ENCODE measurements around the gene CCNF. TPM values are rescaled to one million over a fixed set of nuclear protein-coding genes. Genes with fewer than 3 reads are reported as not detected.

The CCNF gene
- total RNA-seq, 4 donors from 2014 or later, result 1.2 to 2.5 (median 1.8) TPM

DNA sequence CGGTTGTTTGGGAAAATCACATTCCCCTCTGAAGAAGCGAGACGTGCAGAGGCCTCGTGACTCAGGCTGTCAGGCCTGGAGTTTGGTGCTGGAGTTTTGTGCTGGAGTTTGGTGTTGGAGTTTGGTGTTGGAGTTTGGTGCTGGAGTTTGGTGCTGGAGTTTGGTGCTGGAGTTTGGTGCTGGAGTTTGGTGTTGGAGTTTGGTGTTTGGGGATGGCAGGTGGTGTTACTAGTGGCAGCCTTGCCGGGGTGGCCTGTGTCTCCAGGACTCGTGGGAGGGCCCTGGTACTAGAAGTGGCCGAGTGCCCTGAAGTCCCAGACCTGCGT, 58.2 kb downstream of the CCNF start:
- Histone ChIP-seq H3K4me1 (peaks cover 43 to 71% of the 10 kb centered on the region in 2 donors), H3K36me3 (no peaks in the 10 kb centered on the region), H3K27ac (peak overlapping the region; percentile 29 to 71 (median 50)), H3K9me3 (no peaks in the 10 kb centered on the region), H3K4me3 (replicated peaks in 1 of 3) (no peak overlapping the region), H3K27me3 (no peaks in the 10 kb centered on the region)
- intact Hi-C loops (cut with DNase I), result no loop called here
- WGBS, 2 donors, result 62 to 75% methylated on average over 5 to 8 of the region's 8 CpGs
- DNase-seq, result no peak
- TF ChIP-seq, protein P1, sequence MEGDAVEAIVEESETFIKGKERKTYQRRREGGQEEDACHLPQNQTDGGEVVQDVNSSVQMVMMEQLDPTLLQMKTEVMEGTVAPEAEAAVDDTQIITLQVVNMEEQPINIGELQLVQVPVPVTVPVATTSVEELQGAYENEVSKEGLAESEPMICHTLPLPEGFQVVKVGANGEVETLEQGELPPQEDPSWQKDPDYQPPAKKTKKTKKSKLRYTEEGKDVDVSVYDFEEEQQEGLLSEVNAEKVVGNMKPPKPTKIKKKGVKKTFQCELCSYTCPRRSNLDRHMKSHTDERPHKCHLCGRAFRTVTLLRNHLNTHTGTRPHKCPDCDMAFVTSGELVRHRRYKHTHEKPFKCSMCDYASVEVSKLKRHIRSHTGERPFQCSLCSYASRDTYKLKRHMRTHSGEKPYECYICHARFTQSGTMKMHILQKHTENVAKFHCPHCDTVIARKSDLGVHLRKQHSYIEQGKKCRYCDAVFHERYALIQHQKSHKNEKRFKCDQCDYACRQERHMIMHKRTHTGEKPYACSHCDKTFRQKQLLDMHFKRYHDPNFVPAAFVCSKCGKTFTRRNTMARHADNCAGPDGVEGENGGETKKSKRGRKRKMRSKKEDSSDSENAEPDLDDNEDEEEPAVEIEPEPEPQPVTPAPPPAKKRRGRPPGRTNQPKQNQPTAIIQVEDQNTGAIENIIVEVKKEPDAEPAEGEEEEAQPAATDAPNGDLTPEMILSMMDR (IDR thresholded peaks at IDR 0.05), result no peak
- no peak for TF ChIP-seq POLR2A (IDR thresholded peaks at IDR 0.05)

DNA sequence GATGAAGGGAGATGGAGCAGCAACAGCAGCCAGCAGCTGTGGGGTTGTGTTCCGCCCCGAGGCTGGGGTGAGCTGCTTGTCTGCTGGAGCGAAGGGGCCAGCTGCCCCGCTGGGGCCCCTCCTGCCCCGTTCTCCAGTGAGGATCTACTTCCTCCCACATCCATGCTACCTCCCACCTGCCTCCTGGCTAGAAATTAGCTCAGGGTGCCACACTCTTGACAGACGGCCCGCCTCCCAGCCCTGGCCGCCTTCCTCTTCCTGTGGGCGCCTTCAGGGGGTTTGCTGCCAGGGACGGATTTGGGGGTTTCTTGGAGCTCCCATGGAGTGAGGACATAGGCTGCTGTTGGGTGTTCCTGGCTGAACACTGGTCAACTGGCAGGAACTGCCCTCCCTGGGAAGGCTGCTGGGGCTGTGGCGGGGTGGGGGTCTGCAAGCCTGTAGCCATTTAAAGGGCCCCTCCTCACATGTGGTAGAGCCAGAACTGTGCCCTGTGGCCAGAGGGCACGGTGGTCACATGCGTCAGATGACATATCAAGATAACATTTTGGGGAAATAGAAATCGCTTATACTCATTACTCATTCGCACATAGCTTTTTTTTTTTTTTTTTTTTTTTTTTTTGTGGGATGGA, 58.8 kb downstream of the CCNF start:
- WGBS, 2 donors, result 89% methylated on average over 9 to 12 of the region's 15 CpGs
- Histone ChIP-seq H3K27me3 (no peaks in the 10 kb centered on the region), H3K4me3 (replicated peaks in 1 of 3) (no peak overlapping the region), H3K27ac (peak overlapping the region in 1 of 3 donors; percentile 71), H3K36me3 (no peaks in the 10 kb centered on the region), H3K9me3 (no peaks in the 10 kb centered on the region), H3K4me1 (peaks cover 38 to 70% of the 10 kb centered on the region in 2 donors)
- intact Hi-C loops (cut with DNase I), result no loop called here
- no peak for DNase-seq
- no peak for TF ChIP-seq POLR2A (IDR thresholded peaks at IDR 0.05)
- TF ChIP-seq, protein P1 (IDR thresholded peaks at IDR 0.05), result no peak

DNA sequence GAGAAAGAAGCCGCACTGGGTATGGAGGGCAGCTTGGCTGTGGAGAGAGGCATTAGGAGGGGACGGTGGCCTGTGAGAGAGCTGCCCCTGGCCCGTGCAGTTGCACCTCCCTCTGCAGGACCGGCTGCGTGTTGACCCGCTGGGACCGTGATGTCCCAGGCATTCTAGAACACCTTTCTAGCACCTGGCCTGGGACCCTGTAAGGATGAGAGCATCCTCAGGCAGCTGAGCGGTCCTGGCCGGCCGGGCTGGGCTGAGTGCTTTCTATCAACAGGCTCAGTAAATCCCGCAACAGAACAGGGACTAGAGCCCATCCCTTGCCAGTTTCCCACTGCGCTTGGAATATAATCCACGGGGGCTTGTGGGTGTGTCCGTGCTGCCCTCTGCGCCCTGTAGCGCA, 60.3 kb downstream of the CCNF start:
- H3K36me3 ChIP-seq, result no peaks in the 10 kb centered on the region
- no peak overlapping the region for H3K4me3 ChIP-seq (replicated peaks in 1 of 3)
- peak overlapping the region in 1 of 3 donors; percentile 61 for H3K27ac ChIP-seq
- H3K4me1 ChIP-seq, result peaks cover 37 to 70% of the 10 kb centered on the region in 2 donors
- TF ChIP-seq, protein P1 (IDR thresholded peaks at IDR 0.05), result no peak
- TF ChIP-seq POLR2A (IDR thresholded peaks at IDR 0.05), result no peak
- intact Hi-C loops (cut with DNase I), result no loop called here
- 93 to 94% methylated on average over 13 to 16 of the region's 16 CpGs for WGBS, 2 donors
- H3K27me3 ChIP-seq, result no peaks in the 10 kb centered on the region
- no peak for DNase-seq
- no peaks in the 10 kb centered on the region for H3K9me3 ChIP-seq

DNA sequence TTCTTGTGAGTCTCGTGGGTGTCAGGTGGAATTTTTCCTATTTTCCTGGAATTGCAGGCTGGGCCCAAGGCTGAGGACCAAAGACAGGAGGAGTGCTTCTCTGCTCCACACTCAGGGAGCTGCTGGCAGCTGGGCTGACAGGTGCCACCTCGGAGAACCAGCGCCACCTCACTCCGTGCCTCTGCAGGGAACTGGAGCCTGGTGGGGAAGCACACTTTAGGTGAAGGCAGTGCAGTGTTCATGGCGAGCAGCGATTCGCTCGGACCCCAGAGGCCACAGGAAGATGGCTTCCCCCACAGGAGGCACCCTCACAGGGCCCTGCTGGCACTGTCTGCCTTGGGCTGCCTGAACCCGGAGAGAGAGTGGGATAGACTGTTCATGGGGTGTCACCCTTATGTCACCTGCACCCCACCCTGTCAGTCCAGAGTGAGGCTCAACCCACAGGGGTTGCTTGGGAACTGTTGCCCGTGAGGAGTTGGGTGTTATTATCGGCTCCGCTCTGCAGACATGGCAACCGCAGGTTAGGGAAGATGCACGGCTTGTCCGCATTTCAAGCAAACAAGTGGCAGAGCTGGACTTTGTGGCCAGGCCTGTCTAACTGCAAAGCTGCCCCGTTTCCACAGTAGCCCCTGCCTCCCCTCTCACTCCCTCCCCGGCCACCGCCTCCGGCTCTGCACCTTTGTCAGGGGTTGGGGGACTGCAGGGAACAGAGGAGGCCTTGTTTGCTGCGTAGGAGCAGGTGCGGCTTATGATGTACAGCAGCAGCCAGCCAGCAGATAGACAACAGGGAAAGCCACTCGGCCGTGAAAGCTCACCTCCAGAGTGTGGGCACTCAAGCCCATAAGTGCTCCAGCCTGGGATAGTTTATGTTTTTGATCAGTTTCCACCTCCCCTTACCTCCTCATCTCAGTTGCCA, 61.2 kb downstream of the CCNF start:
- Histone ChIP-seq H3K9me3 (no peaks in the 10 kb centered on the region), H3K36me3 (no peaks in the 10 kb centered on the region), H3K4me3 (replicated peaks in 1 of 3) (no peak overlapping the region), H3K27me3 (no peaks in the 10 kb centered on the region), H3K4me1 (peaks cover 35 to 67% of the 10 kb centered on the region in 2 donors), H3K27ac (peak overlapping the region; percentile 47 to 74 (median 61))
- TF ChIP-seq POLR2A (IDR thresholded peaks at IDR 0.05), result no peak
- TF ChIP-seq, protein P1 (IDR thresholded peaks at IDR 0.05), result no peak
- peak; percentile 74 to 77 for DNase-seq
- intact Hi-C loops (cut with DNase I), result no loop called here
- 50 to 64% methylated on average over 8 to 20 of the region's 23 CpGs for WGBS, 2 donors

DNA sequence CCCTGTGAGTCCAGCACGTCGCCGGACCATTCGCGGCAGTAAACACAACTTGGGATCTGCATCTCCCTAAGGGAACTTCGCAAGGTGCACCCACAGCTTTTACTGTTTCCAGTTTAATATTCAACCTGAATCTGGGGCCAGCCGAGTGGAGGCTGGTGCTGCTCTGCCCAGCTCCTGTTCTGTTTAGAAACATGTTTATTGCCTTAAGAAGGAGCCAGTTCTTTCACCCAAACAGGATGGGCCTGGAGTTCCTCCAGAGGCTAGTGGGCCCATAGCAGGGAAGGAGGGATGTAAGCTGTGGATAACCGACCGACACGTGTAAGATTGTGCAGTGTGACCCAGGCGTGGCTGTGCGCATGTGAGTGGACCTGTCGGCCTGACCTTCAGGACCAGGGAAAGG, 63.0 kb downstream of the CCNF start:
- Histone ChIP-seq H3K36me3 (peaks cover 0 to 10% of the 10 kb centered on the region in 2 donors), H3K9me3 (no peaks in the 10 kb centered on the region), H3K4me1 (peaks cover 31 to 62% of the 10 kb centered on the region in 2 donors), H3K27me3 (no peaks in the 10 kb centered on the region), H3K27ac (peak overlapping the region in 1 of 3 donors; percentile 58), H3K4me3 (replicated peaks in 1 of 3) (no peak overlapping the region)
- 91 to 95% methylated on average over 13 of the region's 13 CpGs for WGBS, 2 donors
- intact Hi-C loops (cut with DNase I), result no loop called here
- no peak for DNase-seq
- no peak for TF ChIP-seq POLR2A (IDR thresholded peaks at IDR 0.05)

Data from thyroid gland (tissue), 4 donors.